K562 (cell line): ENCODE results near the gene ODAD4.

Experiments
- CTBP1 ChIP-seq: fragments of 450-650 bp; IDR thresholded peaks from 2 replicates; pipeline ENCODE4 v1.6.1; 2016; ENCODE audit warnings: borderline replicate concordance
- HIVEP1 ChIP-seq: fragments of 250-450 bp; sonication (Bioruptor Pico); IDR thresholded peaks from 2 replicates; pipeline ENCODE4 v1.4.0; 2020; ENCODE audit warnings: mild to moderate bottlenecking
- POU5F1 ChIP-seq: fragments of 150-350 bp; IDR thresholded peaks from 2 replicates; pipeline ENCODE4 v1.6.1; 2014; ENCODE audit warnings: borderline replicate concordance, low read length, low read depth, mild to moderate bottlenecking; ENCODE audit not compliant: partially characterized antibody
- ZNF324 ChIP-seq: fragments of 250-450 bp; sonication (Bioruptor Pico); IDR thresholded peaks from 2 replicates; pipeline ENCODE4 v1.4.0; 2020; ENCODE audit warnings: mild to moderate bottlenecking
- TF ChIP-seq, protein P1 (sequence below), 3 experiments: IDR thresholded peaks in 2 of 3; conservative IDR thresholded peaks in 1 of 3; 2 replicates each; pipeline ENCODE4 v1.5.1; 2011 to 2012; ENCODE audit warnings: low read length in 3 of 3, mild to moderate bottlenecking in 3 of 3, control low read depth in 2 of 3, improper control_type of control experiment in 1 of 3, inconsistent platforms in 1 of 3, low read depth in 1 of 3, mixed read lengths in 1 of 3, moderate library complexity in 1 of 3; ENCODE audit not compliant: insufficient read depth in 2 of 3
- TF ChIP-seq, protein P2 (sequence below): fragments of 250-450 bp; sonication (Bioruptor Pico); IDR thresholded peaks from 2 replicates; pipeline ENCODE4 v1.5.0; 2020; ENCODE audit warnings: mild to moderate bottlenecking, borderline replicate concordance
- TF ChIP-seq, protein P3 (sequence below): fragments of 450-650 bp; formaldehyde crosslinking; IDR thresholded peaks from 2 replicates; pipeline ENCODE4 v1.4.0; 2020; ENCODE audit warnings: mild to moderate bottlenecking
- TF ChIP-seq, protein P4 (sequence below): sonication (generic); formaldehyde crosslinking; IDR thresholded peaks from 2 replicates; pipeline ENCODE4 v1.8.1; 2023; ENCODE audit warnings: mild to moderate bottlenecking, missing genetic modification reagents

DNA sequence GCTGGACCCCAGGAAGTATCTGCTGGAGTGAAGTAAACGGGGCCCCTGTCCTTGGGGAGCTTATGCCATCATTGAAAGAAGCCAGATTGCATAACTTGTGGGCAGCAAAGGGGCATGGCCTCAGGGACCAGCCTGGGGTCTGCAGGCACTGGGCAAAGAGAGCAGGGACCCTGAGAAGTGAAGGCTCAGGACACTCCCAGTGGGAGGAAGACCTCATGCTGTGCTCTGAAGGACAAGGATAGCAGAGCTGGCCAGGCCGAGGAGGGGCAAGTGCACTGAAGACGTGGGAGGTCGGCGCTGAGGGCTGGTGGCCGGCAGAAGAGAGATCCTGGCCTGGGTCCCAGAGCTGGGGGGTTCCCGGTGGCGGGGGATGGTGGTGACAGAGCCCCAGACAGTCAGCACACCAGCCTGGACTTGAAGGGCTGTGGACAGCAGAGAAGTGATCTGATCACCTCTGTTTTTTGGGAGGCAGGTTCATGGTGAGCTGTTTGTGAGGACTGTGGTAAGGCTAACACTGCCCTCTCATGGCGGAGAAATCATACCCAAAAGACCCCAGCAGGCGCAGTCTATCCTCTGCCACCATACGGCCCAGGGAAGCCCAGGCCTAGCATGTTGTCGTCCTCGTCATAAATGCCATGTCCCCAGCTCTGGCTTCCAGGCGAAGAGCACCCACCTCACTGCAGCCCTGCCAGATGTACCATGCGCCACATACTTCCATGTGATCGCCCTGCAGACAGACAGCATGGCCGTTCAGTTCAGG, 29.1 kb downstream of the ODAD4 start:
- TF ChIP-seq, protein P1, sequence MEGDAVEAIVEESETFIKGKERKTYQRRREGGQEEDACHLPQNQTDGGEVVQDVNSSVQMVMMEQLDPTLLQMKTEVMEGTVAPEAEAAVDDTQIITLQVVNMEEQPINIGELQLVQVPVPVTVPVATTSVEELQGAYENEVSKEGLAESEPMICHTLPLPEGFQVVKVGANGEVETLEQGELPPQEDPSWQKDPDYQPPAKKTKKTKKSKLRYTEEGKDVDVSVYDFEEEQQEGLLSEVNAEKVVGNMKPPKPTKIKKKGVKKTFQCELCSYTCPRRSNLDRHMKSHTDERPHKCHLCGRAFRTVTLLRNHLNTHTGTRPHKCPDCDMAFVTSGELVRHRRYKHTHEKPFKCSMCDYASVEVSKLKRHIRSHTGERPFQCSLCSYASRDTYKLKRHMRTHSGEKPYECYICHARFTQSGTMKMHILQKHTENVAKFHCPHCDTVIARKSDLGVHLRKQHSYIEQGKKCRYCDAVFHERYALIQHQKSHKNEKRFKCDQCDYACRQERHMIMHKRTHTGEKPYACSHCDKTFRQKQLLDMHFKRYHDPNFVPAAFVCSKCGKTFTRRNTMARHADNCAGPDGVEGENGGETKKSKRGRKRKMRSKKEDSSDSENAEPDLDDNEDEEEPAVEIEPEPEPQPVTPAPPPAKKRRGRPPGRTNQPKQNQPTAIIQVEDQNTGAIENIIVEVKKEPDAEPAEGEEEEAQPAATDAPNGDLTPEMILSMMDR (IDR thresholded peaks at IDR 0.05 in 2 of 3, conservative IDR thresholded peaks at IDR 0.05 in 1 of 3; ENCODE audit: insufficient read depth in 2 of 3, low read depth in 1 of 3, low read length in 3 of 3): peak; percentile 79 to 88 (median 83)
- peak; percentile 51; the same call in 1 of the 2 replicates for TF ChIP-seq CTBP1
- TF ChIP-seq, protein P2, sequence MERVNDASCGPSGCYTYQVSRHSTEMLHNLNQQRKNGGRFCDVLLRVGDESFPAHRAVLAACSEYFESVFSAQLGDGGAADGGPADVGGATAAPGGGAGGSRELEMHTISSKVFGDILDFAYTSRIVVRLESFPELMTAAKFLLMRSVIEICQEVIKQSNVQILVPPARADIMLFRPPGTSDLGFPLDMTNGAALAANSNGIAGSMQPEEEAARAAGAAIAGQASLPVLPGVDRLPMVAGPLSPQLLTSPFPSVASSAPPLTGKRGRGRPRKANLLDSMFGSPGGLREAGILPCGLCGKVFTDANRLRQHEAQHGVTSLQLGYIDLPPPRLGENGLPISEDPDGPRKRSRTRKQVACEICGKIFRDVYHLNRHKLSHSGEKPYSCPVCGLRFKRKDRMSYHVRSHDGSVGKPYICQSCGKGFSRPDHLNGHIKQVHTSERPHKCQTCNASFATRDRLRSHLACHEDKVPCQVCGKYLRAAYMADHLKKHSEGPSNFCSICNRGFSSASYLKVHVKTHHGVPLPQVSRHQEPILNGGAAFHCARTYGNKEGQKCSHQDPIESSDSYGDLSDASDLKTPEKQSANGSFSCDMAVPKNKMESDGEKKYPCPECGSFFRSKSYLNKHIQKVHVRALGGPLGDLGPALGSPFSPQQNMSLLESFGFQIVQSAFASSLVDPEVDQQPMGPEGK (CRISPR knock-in tag): no peak
- no peak for TF ChIP-seq HIVEP1
- TF ChIP-seq, protein P3, sequence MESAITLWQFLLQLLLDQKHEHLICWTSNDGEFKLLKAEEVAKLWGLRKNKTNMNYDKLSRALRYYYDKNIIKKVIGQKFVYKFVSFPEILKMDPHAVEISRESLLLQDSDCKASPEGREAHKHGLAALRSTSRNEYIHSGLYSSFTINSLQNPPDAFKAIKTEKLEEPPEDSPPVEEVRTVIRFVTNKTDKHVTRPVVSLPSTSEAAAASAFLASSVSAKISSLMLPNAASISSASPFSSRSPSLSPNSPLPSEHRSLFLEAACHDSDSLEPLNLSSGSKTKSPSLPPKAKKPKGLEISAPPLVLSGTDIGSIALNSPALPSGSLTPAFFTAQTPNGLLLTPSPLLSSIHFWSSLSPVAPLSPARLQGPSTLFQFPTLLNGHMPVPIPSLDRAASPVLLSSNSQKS (CRISPR knock-in tag): no peak
- TF ChIP-seq, protein P4, sequence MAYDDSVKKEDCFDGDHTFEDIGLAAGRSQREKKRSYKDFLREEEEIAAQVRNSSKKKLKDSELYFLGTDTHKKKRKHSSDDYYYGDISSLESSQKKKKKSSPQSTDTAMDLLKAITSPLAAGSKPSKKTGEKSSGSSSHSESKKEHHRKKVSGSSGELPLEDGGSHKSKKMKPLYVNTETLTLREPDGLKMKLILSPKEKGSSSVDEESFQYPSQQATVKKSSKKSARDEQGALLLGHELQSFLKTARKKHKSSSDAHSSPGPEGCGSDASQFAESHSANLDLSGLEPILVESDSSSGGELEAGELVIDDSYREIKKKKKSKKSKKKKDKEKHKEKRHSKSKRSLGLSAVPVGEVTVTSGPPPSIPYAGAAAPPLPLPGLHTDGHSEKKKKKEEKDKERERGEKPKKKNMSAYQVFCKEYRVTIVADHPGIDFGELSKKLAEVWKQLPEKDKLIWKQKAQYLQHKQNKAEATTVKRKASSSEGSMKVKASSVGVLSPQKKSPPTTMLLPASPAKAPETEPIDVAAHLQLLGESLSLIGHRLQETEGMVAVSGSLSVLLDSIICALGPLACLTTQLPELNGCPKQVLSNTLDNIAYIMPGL: no peak
- TF ChIP-seq ZNF324: no peak
- TF ChIP-seq POU5F1: no peak
